ENCODE data around the gene HECW1.

DNA sequence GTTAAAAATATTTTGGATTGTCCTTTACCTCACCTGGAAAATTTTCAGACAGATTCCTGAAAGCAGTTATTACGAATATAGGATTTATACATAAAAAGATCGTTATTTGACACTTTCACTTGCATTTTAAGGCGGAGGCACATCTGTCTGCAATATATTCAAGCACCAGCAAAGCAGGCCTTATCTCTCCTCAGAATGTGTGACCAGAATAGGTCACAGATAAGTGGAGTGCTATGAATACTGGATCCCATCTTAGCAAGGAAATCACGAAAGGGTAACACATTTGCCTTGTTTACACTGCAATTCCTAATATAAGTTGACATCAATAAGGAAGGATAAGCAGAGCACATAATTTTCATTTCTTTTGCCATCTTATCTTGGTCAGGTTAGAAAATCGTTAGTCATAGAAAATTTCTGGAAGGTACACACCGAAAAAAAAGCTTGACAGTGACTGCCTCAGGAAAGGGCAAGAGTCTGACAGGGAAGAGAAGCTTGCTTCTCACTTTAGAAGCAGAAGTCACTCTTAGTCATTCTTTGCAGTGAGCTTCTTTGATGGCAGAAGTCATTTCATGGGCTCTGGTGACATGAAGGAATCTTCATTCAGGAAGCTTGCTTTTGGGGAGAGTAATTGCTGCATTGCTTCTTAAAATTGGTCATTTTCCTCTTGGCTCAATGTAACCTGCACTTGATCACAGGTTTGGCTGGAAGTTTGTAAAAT is 372.4 kb downstream of the HECW1 start:
- TF ChIP-seq BHLHE40 (IDR thresholded peaks at IDR 0.05; ENCODE audit: borderline replicate concordance) (no peak), FOXA1 (IDR thresholded peaks at IDR 0.05) (no peak), TARDBP (IDR thresholded peaks at IDR 0.05) (no peak), HDGF (IDR thresholded peaks at IDR 0.05; ENCODE audit: borderline replicate concordance) (no peak), ELF4 (IDR thresholded peaks at IDR 0.05) (no peak), L3MBTL2 (conservative IDR thresholded peaks at IDR 0.05) (no peak), SP1 (IDR thresholded peaks at IDR 0.05) (no peak), FOXM1 (IDR thresholded peaks at IDR 0.05; ENCODE audit: borderline replicate concordance) (no peak)
- TF ChIP-seq, protein P1, sequence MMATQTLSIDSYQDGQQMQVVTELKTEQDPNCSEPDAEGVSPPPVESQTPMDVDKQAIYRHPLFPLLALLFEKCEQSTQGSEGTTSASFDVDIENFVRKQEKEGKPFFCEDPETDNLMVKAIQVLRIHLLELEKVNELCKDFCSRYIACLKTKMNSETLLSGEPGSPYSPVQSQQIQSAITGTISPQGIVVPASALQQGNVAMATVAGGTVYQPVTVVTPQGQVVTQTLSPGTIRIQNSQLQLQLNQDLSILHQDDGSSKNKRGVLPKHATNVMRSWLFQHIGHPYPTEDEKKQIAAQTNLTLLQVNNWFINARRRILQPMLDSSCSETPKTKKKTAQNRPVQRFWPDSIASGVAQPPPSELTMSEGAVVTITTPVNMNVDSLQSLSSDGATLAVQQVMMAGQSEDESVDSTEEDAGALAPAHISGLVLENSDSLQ (IDR thresholded peaks at IDR 0.05): no peak

All from HEK293T (cell line).